SK-N-SH (cell line): ENCODE results near the gene LNPEP. TPM values are rescaled to one million over a fixed set of nuclear protein-coding genes. Genes with fewer than 3 reads are reported as not detected.
A peak's percentile ranks its signal among the peaks of the same experiment; 100 is the strongest.

Experiments used
- CTCF ChIA-PET: fragments of 300-600, 350-600 bp; formaldehyde crosslinking; extraction: SDS; loops from one replicate; lab custom pipeline; 2021; lab: Yijun Ruan, JAX
- POLR2A ChIA-PET: fragments of 350-600 bp; sonication (Branson Sonifier 250); formaldehyde crosslinking; extraction: SDS; loops from one replicate; lab custom pipeline; 2020; ENCODE audit warnings: antibody characterized with exemption, inconsistent platforms; lab: Yijun Ruan, JAX
- DNase-seq: peaks from one replicate; pipeline ENCODE4 v3.0.0; 2012
- H2AFZ ChIP-seq: fragments of 200-600 bp; sonication (generic); 2 replicates; pipeline ENCODE4 v1.8.1; 2016; ENCODE audit warnings: antibody characterized with exemption, mild to moderate bottlenecking, low read depth
- H3F3A ChIP-seq: fragments of 200-600 bp; sonication (generic); replicated peaks from 2 replicates; pipeline ENCODE3; 2016; ENCODE audit warnings: antibody characterized with exemption, mild to moderate bottlenecking; ENCODE audit not compliant: insufficient read depth
- H3K27ac ChIP-seq, 2 experiments: fragments of 200-500 bp in 1 of 2; fragments of 200-600 bp in 1 of 2; sonication (Bioruptor generic) in 1 of 2; sonication (generic), shearing (Covaris generic) in 1 of 2; 2 replicates each; pipeline versions ENCODE4 v1.5.1 to v1.6.1; 2014 to 2016; ENCODE audit warnings: low read depth in 2 of 2, inconsistent platforms in 1 of 2, low read length in 1 of 2, mild to moderate bottlenecking in 1 of 2, mixed read lengths in 1 of 2
- H3K27me3 ChIP-seq: fragments of 200-600 bp; sonication (generic), shearing (Covaris generic); 2 replicates; pipeline ENCODE4 v1.6.1; 2016; ENCODE audit warnings: mixed run types; ENCODE audit not compliant: insufficient read depth
- H3K36me3 ChIP-seq, 2 experiments: fragments of 200-500 bp in 1 of 2; fragments of 200-600 bp in 1 of 2; sonication (Bioruptor generic) in 1 of 2; sonication (generic) in 1 of 2; replicated peaks in 1 of 2; 2 replicates each; pipeline versions ENCODE3 to v1.5.1; 2014 to 2016; ENCODE audit warnings: low read length in 1 of 2, mild to moderate bottlenecking in 1 of 2; ENCODE audit not compliant: insufficient read depth in 2 of 2, control insufficient read depth in 1 of 2
- H3K4me1 ChIP-seq, 2 experiments: fragments of 200-500 bp in 1 of 2; fragments of 200-600 bp in 1 of 2; sonication (Bioruptor generic) in 1 of 2; sonication (generic), shearing (Covaris generic) in 1 of 2; 2 replicates each; pipeline versions ENCODE4 v1.5.1 to v1.6.1; 2014 to 2016; ENCODE audit warnings: low read depth in 1 of 2, low read length in 1 of 2, mixed run types in 1 of 2; ENCODE audit not compliant: insufficient read depth in 2 of 2, control insufficient read depth in 1 of 2
- H3K4me2 ChIP-seq: fragments of 200-600 bp; sonication (generic), shearing (Covaris generic); 2 replicates; pipeline ENCODE4 v1.6.1; 2017; ENCODE audit warnings: mixed run types
- H3K4me3 ChIP-seq, 2 experiments: fragments of 200-500 bp in 1 of 2; fragments of 200-600 bp in 1 of 2; sonication (Bioruptor generic) in 1 of 2; sonication (generic), shearing (Covaris generic) in 1 of 2; 2 replicates each; pipeline versions ENCODE4 v1.5.1 to v1.8.1; 2014 to 2016; ENCODE audit warnings: low read depth in 2 of 2, inconsistent platforms in 1 of 2, low read length in 1 of 2, mild to moderate bottlenecking in 1 of 2, mixed read lengths in 1 of 2, moderate library complexity in 1 of 2
- H3K79me2 ChIP-seq: fragments of 200-600 bp; sonication (generic); 2 replicates; pipeline ENCODE4 v1.8.1; 2017; ENCODE audit warnings: mild to moderate bottlenecking; ENCODE audit not compliant: insufficient read depth
- H3K9ac ChIP-seq: fragments of 200-600 bp; sonication (generic); 2 replicates; pipeline ENCODE4 v1.6.1; 2017; ENCODE audit warnings: mixed run types
- H3K9me2 ChIP-seq: fragments of 200-600 bp; sonication (generic); 2 replicates; pipeline ENCODE4 v1.6.1; 2017; ENCODE audit warnings: mixed run types
- H3K9me3 ChIP-seq: fragments of 200-600 bp; sonication (generic); 2 replicates; pipeline ENCODE4 v1.6.1; 2017; ENCODE audit warnings: mixed run types, mild to moderate bottlenecking, moderate library complexity
- H4K20me1 ChIP-seq: fragments of 200-600 bp; sonication (generic); 2 replicates; pipeline ENCODE4 v1.6.1; 2017; ENCODE audit warnings: mild to moderate bottlenecking, mixed run types; ENCODE audit not compliant: insufficient read depth
- ELF1 ChIP-seq: IDR thresholded peaks from 2 replicates; pipeline ENCODE4 v1.4.0; 2012
- EP300 ChIP-seq, 2 experiments: IDR thresholded peaks; 2 replicates each; pipeline versions ENCODE4 v1.4.0 to v1.6.1; 2012; ENCODE audit warnings: borderline replicate concordance in 1 of 2, low read depth in 1 of 2, low read length in 1 of 2
- EZH2phosphoT487 ChIP-seq: fragments of 200-600 bp; sonication (generic); IDR thresholded peaks from 2 replicates; pipeline ENCODE4 v1.6.1; 2017; ENCODE audit warnings: low read depth, mixed run types, mild to moderate bottlenecking, antibody characterized with exemption, moderate library complexity, borderline replicate concordance
- FOSL2 ChIP-seq: IDR thresholded peaks from 2 replicates; pipeline ENCODE4 v1.4.0; 2012; ENCODE audit warnings: low read depth, mild to moderate bottlenecking, moderate library complexity, borderline replicate concordance
- FOXM1 ChIP-seq: IDR thresholded peaks from 2 replicates; pipeline ENCODE4 v1.4.0; 2012; ENCODE audit warnings: low read depth, mild to moderate bottlenecking
- JUND ChIP-seq: IDR thresholded peaks from 2 replicates; pipeline ENCODE4 v1.4.0; 2012
- MAX ChIP-seq: IDR thresholded peaks from 2 replicates; pipeline ENCODE4 v1.4.0; 2012; ENCODE audit warnings: low read depth
- MXI1 ChIP-seq: IDR thresholded peaks from 2 replicates; pipeline ENCODE4 v1.6.1; 2012; ENCODE audit warnings: mild to moderate bottlenecking, low read depth, low read length, improper control_type of control experiment
- NFIC ChIP-seq: IDR thresholded peaks from 2 replicates; pipeline ENCODE4 v1.4.0; 2012; ENCODE audit warnings: borderline replicate concordance
- PBX3 ChIP-seq: IDR thresholded peaks from 2 replicates; pipeline ENCODE4; 2012
- POLR2AphosphoS5 ChIP-seq: IDR thresholded peaks from 2 replicates; pipeline ENCODE4 v1.6.1; 2012; ENCODE audit warnings: low read depth, low read length
- REST ChIP-seq: IDR thresholded peaks from 2 replicates; pipeline ENCODE4 v1.6.1; 2012; ENCODE audit warnings: mild to moderate bottlenecking, low read depth, low read length, moderate library complexity
- RFX5 ChIP-seq: IDR thresholded peaks from 2 replicates; pipeline ENCODE4 v1.6.1; 2012; ENCODE audit warnings: mild to moderate bottlenecking, improper control_type of control experiment, low read length
- RXRA ChIP-seq: IDR thresholded peaks from 2 replicates; pipeline ENCODE4 v1.4.0; 2012; ENCODE audit warnings: low read depth, mild to moderate bottlenecking, borderline replicate concordance
- TAF1 ChIP-seq: IDR thresholded peaks from 2 replicates; pipeline ENCODE4 v1.6.1; 2012; ENCODE audit warnings: low read depth, mild to moderate bottlenecking, low read length, moderate library complexity, borderline replicate concordance
- TEAD4 ChIP-seq: IDR thresholded peaks from 2 replicates; pipeline ENCODE4 v1.4.0; 2012; ENCODE audit warnings: mild to moderate bottlenecking, borderline replicate concordance; ENCODE audit not compliant: insufficient read depth
- USF2 ChIP-seq: fragments of 150-350 bp; IDR thresholded peaks from 2 replicates; pipeline ENCODE4 v1.6.1; 2017; ENCODE audit warnings: antibody characterized with exemption, low read length, low read depth, borderline replicate concordance
- YY1 ChIP-seq: IDR thresholded peaks from 2 replicates; pipeline ENCODE4 v1.4.0; 2012; ENCODE audit warnings: low read depth, mild to moderate bottlenecking
- ZBTB33 ChIP-seq: IDR thresholded peaks from 2 replicates; pipeline ENCODE4 v1.4.0; 2012; ENCODE audit warnings: low read depth, borderline replicate concordance
- WGBS: methylation state at CpG from one replicate; pipeline ENCODE4 v1.1.6; 2017; ENCODE audit warnings: low lambda C conversion rate; 5-methylcytosine and 5-hydroxymethylcytosine counted together
- polyA plus RNA-seq, 3 experiments: library from polyadenylated mRNA; depleted of rRNA; stranded (reverse); fragments of >200 nt; gene quantifications; 2 replicates each; pipeline ENCODE4 v1.2.3, GENCODE V29; 2012

The LNPEP gene
- polyA plus RNA-seq, 1 of the 3 experiments (the other 2 are of a cell fraction), result 4.3 TPM

GRCh38 chr5:96968614-96969013 lies 32.7 kb downstream of the LNPEP start:
- H3K9me3 ChIP-seq, result no peaks in the 10 kb centered on the region
- H3K27me3 ChIP-seq, result no peaks in the 10 kb centered on the region
- peaks cover 85% of the 10 kb centered on the region for H3K79me2 ChIP-seq
- 0 out of 2 replicates have a peak overlapping the region, but pooled peaks have one; percentile 8 for H3K9ac ChIP-seq
- no peaks in the 10 kb centered on the region for H3K9me2 ChIP-seq
- CTCF ChIA-PET, result no interaction called here
- no peak overlapping the region for H3K4me3 ChIP-seq
- H3K27ac ChIP-seq, result peak overlapping the region in 1 of 2 experiments; percentile 30; a peak in 1 of 4 replicates
- H4K20me1 ChIP-seq, result peaks cover 5% of the 10 kb centered on the region; the same call in 1 of the 2 replicates
- peaks cover 0 to 4% of the 10 kb centered on the region in 2 experiments for H3K36me3 ChIP-seq
- no peak overlapping the region for H2AFZ ChIP-seq
- DNase-seq, result no peak
- WGBS, result 78% methylated on average over 2 of the region's 2 CpGs
- peaks cover 25% of the 10 kb centered on the region for H3F3A ChIP-seq
- TF ChIP-seq FOXM1 (no peak), ELF1 (no peak), TEAD4 (no peak), YY1 (no peak), EZH2phosphoT487 (no peak), TAF1 (no peak), MXI1 (no peak), EP300 (IDR thresholded peaks at IDR 0.05; ENCODE audit: borderline replicate concordance in 1 of 2, low read depth in 1 of 2, low read length in 1 of 2) (no peak), NFIC (no peak), RFX5 (no peak)
- peak overlapping the region; percentile 4; the same call in 1 of the 2 replicates for H3K4me2 ChIP-seq
- peaks cover 2 to 30% of the 10 kb centered on the region in 2 experiments; a peak in 3 of 4 replicates for H3K4me1 ChIP-seq
- POLR2A ChIA-PET, result no interaction called here

- DNase-seq, result no peak
- H3K27me3 ChIP-seq, result no peaks in the 10 kb centered on the region
- no peaks in the 10 kb centered on the region for H3K9me3 ChIP-seq
- H3K27ac ChIP-seq, result no peak overlapping the region
- H3K4me1 ChIP-seq, result peaks cover 2 to 27% of the 10 kb centered on the region in 2 experiments; a peak in 3 of 4 replicates
- H4K20me1 ChIP-seq, result peaks cover 10% of the 10 kb centered on the region
- H3K9me2 ChIP-seq, result no peaks in the 10 kb centered on the region
- peaks cover 24% of the 10 kb centered on the region for H3F3A ChIP-seq
- POLR2A ChIA-PET, result no interaction called here
- CTCF ChIA-PET, result no interaction called here
- peaks cover 0 to 3% of the 10 kb centered on the region in 2 experiments for H3K36me3 ChIP-seq
- no peak overlapping the region for H3K4me3 ChIP-seq
- H3K9ac ChIP-seq, result no peak overlapping the region
- peak overlapping the region; percentile 4; the same call in 1 of the 2 replicates for H3K4me2 ChIP-seq
- no peak overlapping the region for H2AFZ ChIP-seq
- 88% methylated on average over 2 of the region's 2 CpGs for WGBS
- H3K79me2 ChIP-seq, result peaks cover 86% of the 10 kb centered on the region
- no peak for TF ChIP-seq USF2
- TF ChIP-seq PBX3, result no peak
- TF ChIP-seq TAF1, result no peak
- no peak for TF ChIP-seq POLR2AphosphoS5
- no peak for TF ChIP-seq RXRA
- no peak for TF ChIP-seq REST
- TF ChIP-seq JUND, result no peak
- TF ChIP-seq MAX, result no peak
- no peak for TF ChIP-seq FOSL2
- TF ChIP-seq ZBTB33, result no peak
Observed at GRCh38 chr5:96969366-96969765, 33.5 kb downstream of the LNPEP start.
